ENCODE data around the gene NUP153.
"Not testable (repeated sequence)": the region's sequence is repeated elsewhere in the genome, so short reads cannot be mapped to it uniquely, and the experiment has no call there.

NUP153 gene

GRCh38 chr6:17706580-17707370, at the start of gene NUP153:
TSS of gene NUP153 (minus strand) at chr6:17706925. CDS start at chr6:17706387, 538 bp downstream.
- Mint-ChIP-seq H3K9me3 (no peaks in the 10 kb centered on the region), H3K27me3 (no peaks in the 10 kb centered on the region), H3K36me3 (ENCODE audit: low read depth) (peaks cover 16% of the 10 kb centered on the region), H3K4me3 (peak within 1 kb of the TSS; percentile 91), H3K27ac (peak within 1 kb of the TSS; percentile 93), H3K4me1 (ENCODE audit: low read depth) (peaks cover 36% of the 10 kb centered on the region)
- intact Hi-C loops (cut with micrococcal nuclease), result loop anchor here (10.0 kb wide), 1 partner anchor 448 kb away; the partner anchor contains the start of genes KDM1B and TPMT

- peaks cover 15% of the 10 kb centered on the region for H3K36me3 Mint-ChIP-seq (ENCODE audit: low read depth)
- no peaks in the 10 kb centered on the region for H3K9me3 Mint-ChIP-seq
- no peaks in the 10 kb centered on the region for H3K27me3 Mint-ChIP-seq
- no peak overlapping the region for H3K4me3 Mint-ChIP-seq
- H3K4me1 Mint-ChIP-seq (ENCODE audit: low read depth), result peaks cover 5% of the 10 kb centered on the region
- no peak overlapping the region for H3K27ac Mint-ChIP-seq
- intact Hi-C loops (cut with micrococcal nuclease), result no loop called here
These were observed 47.5 kb upstream of the NUP153 start for GRCh38 chr6:17754254-17754653.

- intact Hi-C loops (cut with micrococcal nuclease); H3K27me3 Mint-ChIP-seq; H3K27ac Mint-ChIP-seq; H3K9me3 Mint-ChIP-seq; H3K4me3 Mint-ChIP-seq; H3K36me3 Mint-ChIP-seq (ENCODE audit: low read depth); H3K4me1 Mint-ChIP-seq (ENCODE audit: low read depth): not testable (repeated sequence)
These were observed 38.6 kb upstream of the NUP153 start for GRCh38 chr6:17745324-17745723.

- H3K27me3 Mint-ChIP-seq; H3K4me1 Mint-ChIP-seq (ENCODE audit: low read depth); intact Hi-C loops (cut with micrococcal nuclease); H3K27ac Mint-ChIP-seq; H3K9me3 Mint-ChIP-seq; H3K36me3 Mint-ChIP-seq (ENCODE audit: low read depth); H3K4me3 Mint-ChIP-seq: not testable (repeated sequence)
These were observed 38.1 kb upstream of the NUP153 start for GRCh38 chr6:17744757-17745308.

GRCh38 chr6:17744019-17744756, 37.5 kb upstream of the NUP153 start:
- intact Hi-C loops (cut with micrococcal nuclease), result no loop called here
- no peak overlapping the region for H3K27ac Mint-ChIP-seq
- H3K36me3 Mint-ChIP-seq (ENCODE audit: low read depth), result no peaks in the 10 kb centered on the region
- H3K4me3 Mint-ChIP-seq, result no peak overlapping the region
- H3K4me1 Mint-ChIP-seq (ENCODE audit: low read depth), result peaks cover 7% of the 10 kb centered on the region
- H3K9me3 Mint-ChIP-seq, result no peaks in the 10 kb centered on the region
- no peaks in the 10 kb centered on the region for H3K27me3 Mint-ChIP-seq

- intact Hi-C loops (cut with micrococcal nuclease), result no loop called here
These were observed 34.8 kb upstream of the NUP153 start for GRCh38 chr6:17741507-17741906.

GRCh38 chr6:17740559-17741220, 34.0 kb upstream of the NUP153 start:
- no peaks in the 10 kb centered on the region for H3K36me3 Mint-ChIP-seq (ENCODE audit: low read depth)
- peaks cover 7% of the 10 kb centered on the region for H3K4me1 Mint-ChIP-seq (ENCODE audit: low read depth)
- H3K9me3 Mint-ChIP-seq, result peaks cover 27% of the 10 kb centered on the region
- no peak overlapping the region for H3K4me3 Mint-ChIP-seq
- no peak overlapping the region for H3K27ac Mint-ChIP-seq
- H3K27me3 Mint-ChIP-seq, result no peaks in the 10 kb centered on the region
- intact Hi-C loops (cut with micrococcal nuclease), result no loop called here

More at GRCh38 chr6:17741507-17741906, 34.8 kb upstream of the NUP153 start:
- Mint-ChIP-seq H3K4me3 (no peak overlapping the region), H3K9me3 (peaks cover 26% of the 10 kb centered on the region), H3K27ac (no peak overlapping the region), H3K27me3 (no peaks in the 10 kb centered on the region), H3K36me3 (ENCODE audit: low read depth) (no peaks in the 10 kb centered on the region), H3K4me1 (ENCODE audit: low read depth) (peaks cover 7% of the 10 kb centered on the region)

- no peak overlapping the region for H3K4me3 Mint-ChIP-seq
- H3K36me3 Mint-ChIP-seq (ENCODE audit: low read depth), result no peaks in the 10 kb centered on the region
- H3K27ac Mint-ChIP-seq, result no peak overlapping the region
- intact Hi-C loops (cut with micrococcal nuclease), result no loop called here
- peaks cover 27% of the 10 kb centered on the region for H3K9me3 Mint-ChIP-seq
- no peaks in the 10 kb centered on the region for H3K27me3 Mint-ChIP-seq
- peaks cover 7% of the 10 kb centered on the region for H3K4me1 Mint-ChIP-seq (ENCODE audit: low read depth)
These were observed 31.1 kb upstream of the NUP153 start for GRCh38 chr6:17737704-17738252.

GRCh38 chr6:17735311-17735710, 28.6 kb upstream of the NUP153 start:
- H3K4me1 Mint-ChIP-seq (ENCODE audit: low read depth); intact Hi-C loops (cut with micrococcal nuclease); H3K27ac Mint-ChIP-seq; H3K36me3 Mint-ChIP-seq (ENCODE audit: low read depth); H3K4me3 Mint-ChIP-seq; H3K27me3 Mint-ChIP-seq: not testable (repeated sequence)
- H3K9me3 Mint-ChIP-seq, result peaks cover 27% of the 10 kb centered on the region

GRCh38 chr6:17730078-17730704, 23.5 kb upstream of the NUP153 start:
- H3K27me3 Mint-ChIP-seq, result no peaks in the 10 kb centered on the region

GRCh38 chr6:17729223-17730077, 22.7 kb upstream of the NUP153 start:
- H3K4me1 Mint-ChIP-seq (ENCODE audit: low read depth), result no peaks in the 10 kb centered on the region
- H3K27ac Mint-ChIP-seq, result no peak overlapping the region
- intact Hi-C loops (cut with micrococcal nuclease), result no loop called here
- no peaks in the 10 kb centered on the region for H3K36me3 Mint-ChIP-seq (ENCODE audit: low read depth)
- H3K9me3 Mint-ChIP-seq, result peaks cover 10% of the 10 kb centered on the region
- H3K4me3 Mint-ChIP-seq, result no peak overlapping the region
- no peaks in the 10 kb centered on the region for H3K27me3 Mint-ChIP-seq

More at GRCh38 chr6:17730078-17730704, 23.5 kb upstream of the NUP153 start:
- intact Hi-C loops (cut with micrococcal nuclease), result no loop called here
- no peaks in the 10 kb centered on the region for H3K4me1 Mint-ChIP-seq (ENCODE audit: low read depth)
- no peaks in the 10 kb centered on the region for H3K36me3 Mint-ChIP-seq (ENCODE audit: low read depth)
- no peak overlapping the region for H3K27ac Mint-ChIP-seq
- peaks cover 10% of the 10 kb centered on the region for H3K9me3 Mint-ChIP-seq
- H3K4me3 Mint-ChIP-seq, result no peak overlapping the region

- intact Hi-C loops (cut with micrococcal nuclease), result no loop called here
- H3K9me3 Mint-ChIP-seq, result peaks cover 10% of the 10 kb centered on the region
These were observed 22.0 kb upstream of the NUP153 start for GRCh38 chr6:17728551-17729222.

More at GRCh38 chr6:17728551-17729222, 22.0 kb upstream of the NUP153 start:
- Mint-ChIP-seq H3K27me3 (no peaks in the 10 kb centered on the region), H3K36me3 (ENCODE audit: low read depth) (no peaks in the 10 kb centered on the region), H3K4me1 (ENCODE audit: low read depth) (no peaks in the 10 kb centered on the region), H3K4me3 (no peak overlapping the region), H3K27ac (no peak overlapping the region)
